SK-MEL-5 (cell line): Measurements from ENCODE around the gene RHBDL1. TPM values are rescaled to one million over a fixed set of nuclear protein-coding genes. Genes with fewer than 3 reads are reported as not detected.
"Not testable (repeated sequence)": the region's sequence is repeated elsewhere in the genome, so short reads cannot be mapped to it uniquely, and the experiment has no call there.

Source experiments
- DNase-seq: peaks from one replicate; pipeline ENCODE4 v3.0.0-alpha.2; 2016; ENCODE audit warnings: low read depth, low spot score
- in situ Hi-C: cut with HindIII; loops from 2 replicates; pipeline ENCODE4 v1.10.0; 2016; ENCODE audit warnings: low sequenced_read_pairs, high pct_unique_total_duplicates, low pct_unique_long_range_greater_than_20kb
- total RNA-seq: library from RNA; depleted of rRNA; stranded (reverse); fragments of >200 nt; shearing (Covaris generic); gene quantifications from 2 replicates; pipeline ENCODE4 v1.2.3, GENCODE V29; 2014

The RHBDL1 gene
- total RNA-seq, 1 experiment from 2014 or later, result 0.34 TPM

DNA sequence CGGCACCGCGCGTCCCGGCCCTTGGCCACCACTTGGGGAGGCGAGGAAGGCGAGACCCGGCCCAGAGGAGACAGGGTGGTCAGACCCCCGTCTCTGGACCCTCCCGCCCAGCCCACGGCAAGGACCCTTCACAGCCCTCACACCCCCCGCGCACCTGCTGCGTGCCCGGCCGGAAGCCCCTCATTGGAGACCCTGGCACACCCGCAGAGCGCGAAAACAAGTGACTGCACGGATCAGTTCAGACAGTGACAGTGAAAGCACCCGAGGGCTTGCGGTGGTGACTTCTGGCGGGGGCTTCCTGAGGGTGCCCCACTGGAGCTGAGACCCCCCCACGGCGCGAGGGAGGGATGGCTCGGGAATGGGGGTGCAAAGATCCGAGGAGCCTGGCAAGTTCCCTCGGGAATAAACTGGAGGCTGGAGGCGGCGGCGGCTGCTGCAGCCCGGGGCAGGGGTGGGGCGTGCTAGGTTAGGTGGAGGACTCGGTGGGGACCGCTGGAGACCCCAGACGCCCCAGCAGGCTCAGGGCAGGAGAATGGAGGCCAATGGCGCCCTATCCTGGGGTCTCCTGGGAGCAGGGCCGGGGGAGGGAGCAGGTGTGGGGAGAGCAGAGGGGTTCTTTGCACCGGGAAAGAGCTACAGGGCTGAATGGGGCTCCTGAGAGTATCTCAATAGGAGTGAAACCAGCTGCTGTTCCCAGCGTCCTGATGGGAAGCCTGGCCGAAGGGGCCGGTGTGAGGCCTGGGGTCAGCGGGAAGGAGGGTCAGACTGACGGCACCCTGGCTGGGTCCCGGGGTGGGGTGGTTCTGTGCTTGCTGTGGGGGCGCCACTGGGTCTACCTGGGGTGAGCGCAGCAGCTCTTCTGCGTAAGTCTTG, 31.0 kb downstream of the RHBDL1 start:
- in situ Hi-C loops, result no loop called here
- DNase-seq, result no peak

DNA sequence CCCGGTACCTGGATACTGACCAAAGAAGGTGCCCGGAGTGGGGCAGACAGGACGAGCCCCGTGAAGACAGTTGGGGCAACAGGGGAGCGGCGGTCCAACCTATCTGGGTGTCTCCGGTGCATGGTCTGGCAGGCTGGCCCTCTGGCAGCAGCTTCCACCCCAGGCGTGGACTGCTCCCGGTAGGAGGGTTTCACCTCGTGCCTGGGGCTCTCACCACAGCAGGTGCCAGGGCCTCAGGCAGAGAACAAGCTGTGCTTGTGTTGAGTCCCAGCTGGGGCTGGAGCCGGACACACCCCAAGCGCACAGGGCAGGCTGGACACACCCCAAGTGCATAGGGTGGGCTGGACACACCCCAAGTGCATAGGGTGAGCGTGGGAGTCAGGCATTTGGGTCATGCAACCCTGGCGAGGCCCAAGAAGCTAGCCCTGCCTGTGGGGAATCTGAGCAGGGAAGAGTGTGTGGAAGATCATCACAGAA, 31.6 kb downstream of the RHBDL1 start:
- no peak for DNase-seq
- in situ Hi-C loops, result no loop called here

DNA sequence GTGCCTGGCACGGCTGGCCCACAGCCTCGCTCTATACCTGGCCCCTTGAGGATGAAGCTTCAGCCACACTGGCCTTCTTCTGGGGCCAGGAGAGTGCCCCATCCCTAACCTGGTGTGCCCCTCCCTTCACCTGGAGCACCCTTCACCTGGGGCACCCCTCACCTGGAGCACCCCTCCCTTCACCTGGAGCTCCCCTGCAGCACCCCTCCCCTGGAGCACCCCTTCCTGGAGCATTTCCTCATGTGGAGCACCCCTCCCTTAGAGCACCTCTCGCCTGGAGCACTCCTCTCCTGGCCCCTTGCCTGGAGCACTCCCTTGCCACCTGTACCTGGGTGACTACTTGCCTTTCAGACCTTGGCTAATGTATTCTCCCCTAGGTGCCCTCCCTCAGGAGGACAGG, 32.5 kb downstream of the RHBDL1 start:
- in situ Hi-C loops, result no loop called here
- DNase-seq, result no peak

DNA sequence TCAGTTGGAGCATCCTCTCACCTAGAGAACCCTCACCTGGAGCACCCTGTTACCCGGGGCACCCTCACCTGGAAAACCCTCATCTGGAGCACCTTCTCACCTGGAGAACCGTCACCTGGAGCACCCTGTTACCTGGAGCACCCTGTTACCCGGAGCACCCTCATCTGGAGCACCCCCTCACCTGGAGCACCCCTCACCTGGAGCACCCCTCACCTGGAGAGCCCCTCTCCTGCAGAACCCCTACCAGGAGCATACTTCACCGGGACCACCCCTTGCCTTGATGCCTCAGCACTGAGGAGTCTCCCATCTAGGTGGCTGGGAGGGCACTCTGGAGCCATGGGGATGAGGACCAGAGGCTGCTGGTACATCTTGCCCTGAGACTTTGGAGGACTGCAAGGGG, 33.5 kb downstream of the RHBDL1 start:
- no peak for DNase-seq
- in situ Hi-C loops, result no loop called here

DNA sequence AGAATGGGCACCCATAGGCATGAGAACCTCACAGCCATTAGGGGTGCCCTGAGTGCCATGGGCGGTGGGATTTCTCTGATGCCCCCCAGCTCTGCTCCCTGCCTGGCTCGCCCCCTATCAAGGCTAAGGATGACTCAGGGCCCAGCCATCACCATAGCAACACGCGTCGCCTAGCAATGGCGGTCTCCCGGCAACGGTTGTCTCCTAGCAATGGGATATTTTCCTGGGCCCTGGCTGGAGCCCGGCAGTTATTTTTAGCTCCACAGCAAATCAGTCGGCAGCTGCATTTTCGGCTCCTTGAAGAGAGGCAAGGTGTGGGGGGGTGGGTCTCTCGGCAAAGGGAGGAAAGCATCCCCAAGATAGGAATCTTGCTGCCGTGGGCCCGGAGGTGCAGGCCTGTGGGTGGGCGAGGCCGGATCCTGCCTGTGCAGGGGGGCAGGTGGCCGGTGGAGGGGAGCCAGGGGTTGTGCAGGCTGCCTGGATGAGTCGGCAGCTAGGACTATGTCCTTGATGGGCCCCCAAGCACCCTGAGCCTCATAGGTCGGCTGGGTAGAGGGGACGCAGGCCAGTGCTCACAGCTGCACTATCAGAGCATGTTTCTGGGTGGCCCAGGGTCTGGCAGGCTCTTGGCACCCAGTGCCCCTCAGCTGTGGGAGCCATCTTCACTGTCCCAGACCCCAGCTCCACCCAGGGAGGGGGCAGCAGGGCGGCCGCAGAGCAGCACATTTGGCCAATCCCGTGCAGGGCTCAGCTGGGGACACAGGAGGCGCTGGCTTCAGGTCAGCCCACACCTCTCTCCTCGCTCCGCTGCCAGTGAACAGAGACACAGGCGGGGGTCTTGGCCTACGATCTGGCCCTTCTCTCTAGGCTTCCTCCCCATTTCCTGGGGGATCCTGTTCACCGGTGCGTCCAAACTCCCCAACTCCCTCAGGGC, 34.4 kb downstream of the RHBDL1 start:
- DNase-seq, result peak; percentile 48
- in situ Hi-C loops, result no loop called here

DNA sequence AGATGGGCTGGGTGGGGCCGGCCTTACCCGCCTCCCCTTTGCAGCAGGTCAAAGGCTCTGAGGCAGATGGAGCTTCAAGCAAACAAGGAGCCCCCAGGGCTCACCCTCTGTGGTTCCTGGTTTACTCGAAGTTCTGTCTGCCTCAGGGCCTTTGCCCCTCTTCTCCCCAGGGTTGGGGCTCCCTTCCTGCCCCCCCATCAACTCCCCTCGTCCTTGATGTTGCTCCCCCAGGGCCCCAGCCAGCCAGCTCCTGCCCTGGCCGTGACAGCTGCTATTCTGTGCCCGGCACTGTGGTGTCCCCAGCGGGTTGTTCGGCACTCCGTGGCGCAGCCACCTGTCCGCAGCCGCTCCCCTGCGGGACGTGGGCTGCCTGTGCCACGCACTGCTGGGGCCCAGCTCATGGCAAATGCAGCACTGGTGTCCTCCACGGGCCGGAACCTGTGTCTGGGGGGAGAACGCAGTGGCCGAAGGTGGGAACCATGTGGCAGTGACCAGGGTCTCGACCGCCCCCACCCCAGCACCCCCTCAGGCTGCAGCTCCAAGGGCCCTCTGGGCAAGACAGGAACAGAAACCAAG, 35.1 kb downstream of the RHBDL1 start:
- in situ Hi-C loops, result no loop called here
- no peak for DNase-seq

DNA sequence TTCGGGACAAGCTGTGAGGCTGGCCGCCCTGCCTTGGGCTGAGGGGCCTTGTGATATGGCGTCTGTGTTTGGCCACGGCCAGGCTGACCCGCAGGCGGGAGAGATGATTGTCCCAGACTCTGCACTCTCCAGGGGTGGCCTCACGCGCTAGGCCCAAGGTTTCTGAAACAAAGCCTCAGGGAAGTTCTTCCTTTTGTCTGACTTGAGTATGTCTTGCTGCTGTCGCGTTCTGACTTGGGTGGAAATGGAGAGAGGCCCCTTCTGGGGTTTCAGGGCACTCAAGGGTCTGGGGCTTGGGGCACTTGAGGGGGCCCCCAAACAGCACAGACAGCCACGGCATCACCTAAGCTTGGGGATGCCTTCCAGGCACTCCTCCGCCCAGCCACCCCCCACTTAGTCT, 35.6 kb downstream of the RHBDL1 start:
- no peak for DNase-seq
- in situ Hi-C loops, result no loop called here

DNA sequence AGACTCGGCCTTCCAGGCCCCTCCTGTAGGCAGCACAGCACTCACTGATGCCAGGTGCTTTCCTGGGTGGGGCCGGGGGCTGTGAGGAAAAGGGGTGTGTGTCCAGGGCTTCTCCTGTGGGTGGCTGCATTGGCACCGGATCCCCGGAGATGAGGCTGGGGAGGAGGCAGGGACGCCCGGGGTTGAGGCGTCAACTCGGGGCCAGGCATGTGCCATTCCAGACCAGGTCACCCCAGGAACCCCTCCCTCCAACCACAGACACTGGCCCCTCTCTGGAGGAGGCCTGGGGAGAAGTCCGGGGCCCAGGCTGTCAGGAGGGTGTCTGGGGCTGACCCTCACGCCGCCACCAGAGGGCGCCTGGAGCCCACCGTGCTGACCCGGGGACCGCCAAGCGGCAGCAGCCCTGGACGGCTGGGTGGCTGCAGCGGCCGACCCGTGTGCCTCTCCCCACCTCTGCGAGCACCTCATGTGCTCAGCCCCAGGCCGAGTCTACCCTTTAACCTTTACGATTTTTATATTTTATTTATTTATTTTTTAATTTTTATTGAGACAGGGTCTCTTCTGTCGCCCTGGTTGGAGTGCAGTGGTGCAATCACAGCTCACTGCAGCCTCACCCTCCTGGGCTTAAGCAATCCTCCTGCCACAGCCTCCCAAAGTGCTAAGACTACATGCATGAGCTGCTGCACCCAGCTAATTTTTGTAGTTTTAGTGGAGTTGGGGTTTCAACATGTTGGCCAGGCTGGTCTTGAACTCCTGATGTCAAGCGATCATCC, 36.3 kb downstream of the RHBDL1 start:
- DNase-seq, result peak; percentile 71
- in situ Hi-C loops, result no loop called here

DNA sequence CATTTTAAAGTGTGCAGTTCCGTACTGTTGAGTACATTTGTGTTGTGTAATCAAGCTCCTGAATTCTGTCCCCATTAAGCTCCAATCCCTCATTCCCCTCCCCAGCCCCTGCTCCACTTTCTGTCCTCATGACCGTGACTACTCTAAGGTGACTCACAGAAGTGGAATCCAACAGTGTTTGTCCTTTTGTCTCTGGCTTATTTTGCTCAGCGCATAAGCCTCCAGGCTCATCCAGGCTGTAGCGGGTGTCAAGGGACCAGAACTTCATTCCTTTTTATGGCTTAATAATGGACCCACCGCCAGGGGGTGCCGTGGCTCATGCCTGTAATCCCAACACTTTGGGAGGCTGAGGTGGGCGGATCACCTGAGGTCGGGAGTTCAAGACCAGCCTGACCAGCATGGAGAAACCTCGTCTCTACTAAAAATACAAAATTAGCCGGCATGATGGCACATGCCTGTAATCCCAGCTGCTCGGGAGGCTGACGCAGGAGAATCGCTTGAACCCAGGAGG, 37.3 kb downstream of the RHBDL1 start:
- in situ Hi-C loops, result not testable (repeated sequence)
- DNase-seq, result peak; percentile 96

DNA sequence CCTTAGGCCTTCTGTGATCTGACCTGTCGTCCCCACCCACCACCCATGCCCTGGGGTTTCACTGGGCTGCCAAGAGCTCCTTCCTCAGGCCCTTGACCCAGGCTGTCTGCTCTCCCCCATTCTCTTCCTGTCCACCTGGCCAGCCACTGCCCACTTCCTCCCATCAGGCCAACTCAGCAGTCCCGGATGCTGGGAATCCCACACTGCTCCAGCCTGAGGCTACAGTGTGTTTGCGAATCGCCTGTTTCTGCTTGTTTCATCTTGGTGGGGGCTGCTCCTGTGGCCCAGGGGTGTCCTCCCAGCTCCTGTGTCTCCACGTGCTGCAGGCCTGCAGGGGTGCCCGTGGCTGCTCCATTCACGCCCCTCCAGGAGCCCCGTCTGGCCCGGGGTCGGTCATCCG, 38.6 kb downstream of the RHBDL1 start:
- in situ Hi-C loops, result no loop called here
- DNase-seq, result no peak

DNA sequence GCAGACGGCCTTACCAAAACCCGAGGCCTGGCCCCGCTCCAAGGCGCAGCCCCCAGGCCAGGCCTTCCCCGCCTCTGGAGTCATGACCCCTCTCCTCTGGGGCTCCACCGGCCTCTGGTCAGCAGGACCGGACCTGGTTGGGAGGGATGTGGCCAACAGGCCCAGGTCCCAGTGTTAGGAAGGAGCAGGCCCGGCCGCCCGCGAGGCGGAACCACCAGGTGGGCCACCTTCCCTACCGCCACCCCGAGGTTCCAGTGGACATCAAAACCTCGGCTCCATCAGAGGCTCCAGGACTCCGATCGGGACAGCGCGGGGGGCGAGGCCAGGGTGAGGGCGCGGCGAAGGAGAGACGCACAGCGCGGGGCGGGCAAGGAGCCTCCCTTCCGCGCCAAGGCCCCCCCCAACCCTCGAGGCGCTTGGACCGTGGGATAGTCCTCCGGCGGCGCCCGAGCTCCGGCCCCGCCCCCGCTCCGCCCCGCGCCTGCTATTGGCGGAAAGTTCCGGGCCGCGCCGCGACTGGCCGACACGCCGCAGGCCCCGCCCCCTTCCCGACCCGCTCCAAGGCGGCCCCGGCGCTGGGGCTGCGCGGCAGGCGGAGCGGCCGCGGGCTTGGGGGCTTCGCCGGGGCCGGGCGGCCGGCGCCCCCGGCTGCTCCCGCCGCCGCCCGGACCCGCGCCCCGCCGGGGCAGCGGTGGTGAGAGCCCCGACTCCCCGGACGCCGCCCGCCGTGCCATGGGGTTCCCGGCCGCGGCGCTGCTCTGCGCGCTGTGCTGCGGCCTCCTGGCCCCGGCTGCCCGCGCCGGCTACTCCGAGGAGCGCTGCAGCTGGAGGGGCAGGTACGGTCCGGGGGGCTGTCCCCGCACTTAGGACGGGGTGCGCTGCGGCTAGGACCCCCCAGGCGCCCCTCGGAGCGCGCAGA, 39.3 kb downstream of the RHBDL1 start, which contains the start of gene METRN:
METRN (plus strand) TSS at position 561 of the 919 bp plus-strand sequence; CDS start at position 733, 172 bp downstream.
- in situ Hi-C loops, result no loop called here
- DNase-seq, result peak; percentile 78

DNA sequence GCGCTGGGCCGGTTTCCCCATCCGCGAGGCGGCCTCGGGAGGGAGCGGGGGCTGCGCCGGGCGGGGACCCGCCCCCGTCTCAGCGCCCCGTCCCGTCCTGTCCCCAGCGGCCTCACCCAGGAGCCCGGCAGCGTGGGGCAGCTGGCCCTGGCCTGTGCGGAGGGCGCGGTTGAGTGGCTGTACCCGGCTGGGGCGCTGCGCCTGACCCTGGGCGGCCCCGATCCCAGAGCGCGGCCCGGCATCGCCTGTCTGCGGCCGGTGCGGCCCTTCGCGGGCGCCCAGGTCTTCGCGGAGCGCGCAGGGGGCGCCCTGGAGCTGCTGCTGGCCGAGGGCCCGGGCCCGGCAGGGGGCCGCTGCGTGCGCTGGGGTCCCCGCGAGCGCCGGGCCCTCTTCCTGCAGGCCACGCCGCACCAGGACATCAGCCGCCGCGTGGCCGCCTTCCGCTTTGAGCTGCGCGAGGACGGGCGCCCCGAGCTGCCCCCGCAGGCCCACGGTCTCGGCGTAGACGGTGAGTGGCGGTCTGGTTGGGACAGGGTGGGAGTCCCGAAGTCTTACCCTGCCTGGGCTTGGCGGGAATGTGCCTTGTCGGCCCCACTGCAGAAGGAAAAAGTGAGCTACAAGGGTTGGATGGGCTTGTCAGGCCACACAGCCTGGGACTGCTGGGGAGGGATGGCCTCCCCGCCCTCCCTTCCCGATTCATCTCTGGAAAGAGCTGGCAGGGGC, 40.2 kb downstream of the RHBDL1 start:
- no peak for DNase-seq
- in situ Hi-C loops, result no loop called here

DNA sequence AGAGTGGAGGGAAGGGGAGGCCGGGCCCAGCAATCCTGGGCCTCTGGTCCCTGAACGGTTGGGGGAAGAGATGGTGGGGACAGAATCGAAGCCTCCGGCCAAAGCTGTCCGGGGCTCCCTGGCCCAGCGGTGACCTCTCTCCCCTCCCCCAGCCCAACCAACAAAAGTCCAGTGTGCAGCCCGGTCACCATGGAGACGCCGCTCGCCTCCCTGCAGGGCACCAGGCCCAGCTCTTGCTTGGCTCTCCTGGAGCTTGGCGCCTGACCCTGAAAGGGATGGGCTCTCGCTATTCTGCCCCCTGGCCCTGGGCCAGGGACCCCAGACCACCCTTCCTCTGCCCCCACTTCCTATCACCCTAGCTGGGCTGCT, 40.7 kb downstream of the RHBDL1 start:
- DNase-seq, result peak; percentile 69
- in situ Hi-C loops, result no loop called here

DNA sequence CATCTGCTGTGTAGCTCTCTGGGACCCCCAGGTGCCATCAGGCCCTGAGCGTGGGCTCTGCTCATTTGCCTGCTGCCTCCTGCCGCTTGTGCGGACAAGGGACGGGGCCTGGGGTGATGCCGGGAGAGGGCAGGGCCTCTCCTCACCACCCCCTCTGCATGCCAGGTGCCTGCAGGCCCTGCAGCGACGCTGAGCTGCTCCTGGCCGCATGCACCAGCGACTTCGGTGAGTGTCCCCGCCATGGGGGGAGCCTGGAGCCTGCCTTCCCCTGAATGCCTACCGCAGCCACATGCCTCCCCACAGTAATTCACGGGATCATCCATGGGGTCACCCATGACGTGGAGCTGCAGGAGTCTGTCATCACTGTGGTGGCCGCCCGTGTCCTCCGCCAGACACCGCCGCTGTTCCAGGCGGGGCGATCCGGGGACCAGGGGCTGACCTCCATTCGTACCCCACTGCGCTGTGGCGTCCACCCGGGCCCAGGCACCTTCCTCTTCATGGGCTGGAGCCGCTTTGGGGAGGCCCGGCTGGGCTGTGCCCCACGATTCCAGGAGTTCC, 41.4 kb downstream of the RHBDL1 start:
- no peak for DNase-seq
- in situ Hi-C loops, result no loop called here

DNA sequence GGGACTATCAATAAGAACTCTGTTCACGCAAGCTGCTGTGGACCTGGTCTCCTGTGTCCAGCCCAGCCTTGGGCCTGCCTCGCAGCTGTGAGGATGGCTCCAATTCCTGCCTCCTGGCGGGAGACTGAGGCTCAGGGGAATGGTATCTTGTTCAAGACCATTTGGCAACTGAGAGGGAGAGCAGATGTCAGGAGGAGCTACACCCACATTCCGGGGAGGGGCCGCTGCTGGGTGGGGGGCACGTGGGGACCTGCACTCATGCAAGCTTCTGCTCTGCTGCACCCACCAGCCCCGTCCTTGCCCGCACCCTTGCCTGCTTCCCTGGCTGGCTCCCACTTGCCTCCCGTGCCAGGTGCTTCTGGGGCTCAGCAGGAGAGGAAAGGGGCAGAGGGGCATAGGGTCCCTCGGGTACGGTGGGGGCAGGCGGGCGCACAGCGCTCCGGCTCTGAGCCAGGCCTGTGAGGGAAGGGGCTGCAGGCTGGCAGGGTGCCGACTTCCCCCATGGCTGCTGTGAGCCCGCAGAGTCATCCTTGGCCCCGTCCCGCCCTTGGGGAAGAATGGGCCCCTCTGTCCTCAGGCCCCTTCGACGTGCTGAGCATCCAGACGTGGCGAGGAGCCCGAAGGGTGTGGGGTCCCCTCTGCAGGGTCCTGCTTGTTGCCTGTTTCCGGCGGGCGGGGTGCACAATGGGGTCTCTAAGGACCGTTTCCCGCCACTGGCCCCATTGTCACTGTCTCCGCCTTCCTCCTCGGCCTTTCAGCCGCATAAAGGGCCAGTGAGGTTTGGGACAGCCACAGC, 42.2 kb downstream of the RHBDL1 start:
- no peak for DNase-seq
- in situ Hi-C loops, result no loop called here
